NCI-H2081 treated with DMSO at 0.1 percent for 48 hours (cell line): ENCODE measurements around the gene FAM53B.

ENCODE experiments used
- DNase-seq: peaks from one replicate; lab custom pipeline; 2025; lab: John Stamatoyannopoulos, UW

FAM53B gene

DNA sequence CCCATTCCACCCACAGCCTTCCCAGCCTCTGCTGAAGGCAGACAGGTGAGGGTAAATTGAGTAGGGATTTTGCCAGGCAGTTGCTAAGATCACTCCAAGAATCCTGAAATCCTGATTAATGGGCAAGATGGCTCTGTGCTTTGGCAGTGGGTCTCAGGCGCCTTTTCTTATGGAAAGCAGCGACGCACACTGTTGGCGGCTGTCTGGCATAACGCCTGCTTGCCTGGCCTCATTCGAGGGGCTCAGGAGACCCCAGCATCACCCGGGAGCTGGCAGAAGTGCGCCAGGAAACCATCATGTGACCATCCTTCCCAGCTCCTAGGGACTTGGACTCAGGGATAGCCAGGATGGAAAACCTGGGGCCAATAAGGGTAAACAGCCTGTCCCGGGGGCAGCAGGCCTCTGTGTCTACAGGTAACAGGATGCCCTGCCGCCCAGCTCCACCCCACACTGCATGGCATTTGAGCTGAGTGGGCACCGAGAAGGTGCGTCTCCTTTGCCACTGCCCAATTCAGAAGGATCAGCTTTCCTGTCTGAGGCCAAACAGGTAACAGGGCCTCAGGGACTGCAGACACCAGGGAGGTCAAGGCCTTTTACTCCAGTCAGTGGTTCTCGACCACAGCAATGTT, 98.6 kb downstream of the FAM53B start:
- DNase-seq = no peak

GRCh38 chr10:124644771-124645415, 99.3 kb downstream of the FAM53B start:
- no peak for DNase-seq

- no peak for DNase-seq
Observed at GRCh38 chr10:124644236-124644635, 99.9 kb downstream of the FAM53B start.

- no peak for DNase-seq
Observed at GRCh38 chr10:124643330-124644009, 100.7 kb downstream of the FAM53B start.

GRCh38 chr10:124642088-124642710, 102.0 kb downstream of the FAM53B start:
- DNase-seq = no peak

GRCh38 chr10:124641282-124642087, 102.7 kb downstream of the FAM53B start:
- no peak for DNase-seq

DNA sequence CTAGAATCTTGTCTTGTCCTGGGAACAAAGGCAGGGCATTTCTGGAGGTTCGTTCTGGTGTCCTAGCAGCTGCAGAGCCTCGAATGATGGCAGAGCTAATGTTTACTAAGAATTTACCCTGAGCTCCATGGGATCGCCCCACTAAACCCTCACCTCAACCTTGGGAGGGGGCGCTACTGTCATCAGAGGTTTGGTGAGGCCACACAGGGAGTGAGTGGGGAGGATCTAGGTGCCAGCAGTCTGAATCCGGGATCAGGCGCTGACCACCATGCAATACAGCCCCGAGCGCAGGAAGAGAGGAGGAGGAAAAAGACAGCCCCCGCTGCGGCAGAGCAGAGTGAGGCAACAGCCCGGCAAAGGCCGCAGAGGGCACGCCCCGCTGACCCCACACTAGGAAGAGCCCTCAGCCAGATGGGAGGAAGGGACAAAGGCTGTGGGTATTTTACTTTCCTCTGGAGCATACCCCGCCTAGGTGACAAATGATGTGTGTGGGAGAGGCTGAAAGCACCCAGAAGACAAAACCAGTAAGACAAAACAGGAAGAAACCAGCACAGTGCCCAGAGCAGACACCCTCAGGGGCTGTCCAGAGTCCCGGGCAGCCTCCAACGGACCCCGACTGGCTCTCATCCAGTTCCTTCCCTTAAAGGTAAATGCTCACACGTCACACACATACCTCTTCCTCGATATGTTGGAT, 103.5 kb downstream of the FAM53B start:
- no peak for DNase-seq

DNA sequence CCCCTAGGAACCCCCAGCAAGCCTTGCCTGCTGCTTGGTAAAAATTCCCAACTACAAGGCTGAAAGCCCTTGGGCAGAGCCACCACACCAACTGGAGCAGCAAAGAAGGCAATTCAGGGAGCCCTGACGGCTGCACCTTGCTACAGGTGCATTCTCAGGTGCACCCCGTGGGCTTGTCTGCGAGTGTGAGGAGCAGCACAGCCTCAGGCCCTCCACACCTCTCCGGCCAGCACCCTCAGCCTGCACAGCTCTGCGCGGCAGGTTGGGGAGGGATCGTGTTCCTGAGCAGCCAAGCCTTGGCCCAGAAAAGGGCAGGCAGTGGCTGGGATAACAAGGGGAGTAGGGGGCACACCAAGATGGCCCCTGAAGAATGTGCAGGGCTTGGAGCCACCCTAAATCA, 104.1 kb downstream of the FAM53B start:
- DNase-seq = no peak

DNA sequence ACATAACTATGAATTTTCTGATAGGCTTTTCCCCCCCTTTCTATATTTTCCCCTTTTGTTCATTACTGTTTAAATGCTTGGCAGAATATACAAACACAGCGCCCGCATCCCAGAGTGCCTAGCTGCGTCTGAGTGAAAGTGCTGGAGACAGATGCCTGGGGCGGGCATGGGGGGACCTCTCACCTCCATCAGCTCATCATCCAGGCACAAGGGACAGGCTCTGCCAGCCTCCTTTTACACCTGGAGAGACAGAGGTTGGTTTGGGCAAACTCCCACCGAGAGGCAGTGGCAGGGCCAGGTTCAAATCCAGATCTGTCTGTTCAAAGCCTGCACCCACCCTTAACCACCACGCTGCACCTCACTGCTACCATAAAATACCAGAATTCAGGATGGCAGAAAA, 104.5 kb downstream of the FAM53B start:
- no peak for DNase-seq

GRCh38 chr10:124639206-124639605, 105.0 kb downstream of the FAM53B start:
- DNase-seq = no peak

GRCh38 chr10:124637746-124638145, 106.4 kb downstream of the FAM53B start:
- no peak for DNase-seq

DNA sequence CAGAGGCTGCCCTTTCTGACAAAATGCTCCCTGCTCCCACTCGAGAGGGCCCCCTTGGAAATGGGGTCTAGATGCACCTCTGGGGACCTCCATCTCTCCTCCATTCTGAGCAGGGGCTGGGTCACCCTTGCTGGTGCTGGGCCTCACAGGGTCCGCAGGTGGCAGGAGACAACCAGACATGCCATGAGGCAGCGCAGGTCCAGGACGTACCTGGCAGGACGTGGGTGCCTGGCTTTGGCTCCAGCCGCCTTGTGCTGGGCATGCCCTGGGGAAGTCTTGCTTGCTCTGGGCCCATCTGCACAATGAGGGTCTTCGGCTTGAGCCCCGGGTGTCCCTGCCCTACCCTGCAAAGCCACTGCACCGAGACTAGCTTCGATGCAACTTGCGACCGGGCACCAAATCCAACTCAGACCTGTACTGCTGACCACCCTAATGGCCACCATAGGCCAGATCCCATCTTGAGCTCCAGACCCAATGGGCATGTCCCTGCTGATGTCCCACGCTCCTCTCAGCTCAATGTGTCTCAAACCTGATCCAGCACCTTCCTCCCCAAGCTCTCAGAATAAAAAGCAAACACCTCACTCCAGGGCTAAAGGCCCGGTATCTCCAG, 107.0 kb downstream of the FAM53B start:
- DNase-seq = no peak

DNA sequence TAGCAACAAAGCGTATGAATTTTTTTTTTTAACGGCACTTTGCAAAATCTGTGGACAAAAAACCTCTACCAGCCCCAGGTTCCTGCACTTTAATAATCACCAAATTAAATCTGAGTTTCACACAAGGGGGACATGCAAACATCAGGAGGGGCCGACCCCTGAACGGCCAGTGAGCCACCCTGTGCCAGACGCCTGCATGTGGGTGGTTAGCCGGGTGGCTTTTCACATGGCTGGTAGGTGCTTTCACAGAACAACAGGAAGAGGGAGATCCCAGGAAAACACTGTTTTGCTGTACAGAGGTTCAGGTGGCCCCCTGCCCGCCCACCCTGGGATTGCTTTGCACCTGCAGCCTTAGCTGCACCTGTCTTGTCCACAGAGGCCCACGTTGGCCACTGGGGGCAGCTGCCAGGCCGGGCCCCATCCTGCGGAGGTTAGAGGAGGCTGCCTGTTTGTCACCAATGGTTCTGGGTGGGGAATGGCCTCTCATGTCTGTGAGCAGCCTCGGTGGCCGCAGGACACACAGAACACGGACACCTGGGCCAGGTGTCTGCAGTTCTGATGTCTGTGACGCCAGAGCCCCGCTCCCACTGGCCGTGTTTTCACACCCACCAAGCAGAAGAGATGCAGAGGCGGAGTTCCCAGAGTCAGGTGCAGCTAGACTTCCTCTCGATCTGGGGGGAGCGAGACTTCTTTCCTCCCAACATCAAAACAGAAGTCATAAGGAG, 107.7 kb downstream of the FAM53B start:
- DNase-seq = no peak

DNA sequence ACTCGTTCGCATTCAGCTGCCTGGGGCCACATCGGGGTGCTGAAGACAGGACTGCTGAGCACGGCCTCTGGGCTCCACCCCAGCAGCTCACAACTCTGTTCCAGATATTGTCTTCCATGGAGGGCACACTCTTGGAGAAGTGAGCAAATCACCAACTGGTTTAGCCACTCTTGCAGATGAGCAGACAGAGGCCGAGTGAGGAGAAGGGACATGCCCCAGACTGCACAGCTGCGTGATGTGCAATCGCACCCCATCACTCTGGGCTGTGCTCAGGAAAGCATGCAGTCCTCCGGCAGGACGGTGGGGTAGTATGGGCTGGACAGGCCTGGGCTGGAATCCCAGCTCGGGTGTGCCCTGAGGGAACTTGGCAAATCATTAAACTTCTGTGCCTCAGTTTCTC, 111.6 kb downstream of the FAM53B start:
- DNase-seq = no peak

DNA sequence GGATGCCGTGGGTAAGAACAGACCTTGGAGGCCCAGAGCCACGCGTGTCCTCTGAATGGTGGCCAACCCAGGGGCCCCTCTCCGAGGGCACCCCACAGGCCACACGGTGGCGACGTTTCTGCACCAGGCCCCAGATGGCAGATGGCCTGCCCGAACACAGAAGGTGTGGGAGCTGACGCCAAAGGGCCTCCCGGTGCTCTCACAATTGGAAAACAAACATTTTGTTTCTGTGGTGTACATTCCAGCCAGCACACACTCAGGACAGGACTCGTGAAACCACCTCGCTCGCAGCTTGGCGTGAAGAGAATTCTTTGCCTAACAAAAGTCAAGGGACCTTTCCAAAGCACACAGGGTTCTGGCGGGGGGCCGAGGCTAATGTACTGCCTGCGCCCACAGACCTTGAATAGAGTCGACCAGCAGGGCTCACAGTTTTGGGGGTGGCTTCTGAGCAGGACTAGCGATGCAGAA, 112.1 kb downstream of the FAM53B start:
- peak; percentile 24 for DNase-seq

DNA sequence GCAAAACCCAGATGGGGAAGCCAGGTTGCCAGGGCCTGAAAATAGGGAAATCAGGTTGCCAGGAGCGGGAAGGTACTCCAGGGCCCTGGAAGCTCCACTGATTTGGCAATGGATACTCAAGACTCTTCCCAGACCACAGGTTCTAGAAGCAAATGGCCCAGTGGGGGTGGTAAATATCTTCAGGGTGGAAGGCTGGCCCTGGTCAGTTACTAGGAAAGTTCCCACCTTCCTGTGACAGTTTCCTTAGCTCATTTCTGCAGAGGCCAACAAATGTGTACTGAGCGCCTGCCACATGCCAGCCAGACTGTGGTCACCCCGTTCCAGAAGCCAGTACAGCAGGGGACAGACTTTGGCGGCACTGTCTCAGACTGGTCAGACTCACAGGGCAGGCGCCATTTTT, 113.6 kb downstream of the FAM53B start:
- no peak for DNase-seq

DNA sequence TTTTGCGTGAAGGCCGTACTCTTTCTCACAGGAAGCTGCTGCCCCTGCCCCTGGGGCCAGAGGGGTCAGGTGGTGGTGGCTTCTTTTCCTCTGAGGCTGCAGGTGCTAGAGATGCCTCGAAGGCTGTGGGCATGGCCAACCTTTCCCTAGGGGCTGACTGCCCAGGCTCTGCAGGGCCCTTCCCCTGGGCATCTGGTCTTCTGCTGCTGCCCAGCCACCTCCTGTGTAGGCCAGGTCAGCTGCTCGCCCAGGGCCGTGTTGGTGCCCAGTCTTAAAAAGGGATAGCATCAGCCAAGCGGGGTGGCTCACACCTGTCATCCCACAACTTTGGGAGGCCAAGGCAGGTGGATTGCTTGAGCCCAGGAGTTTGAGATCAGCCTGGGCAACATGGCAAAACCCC, 114.3 kb downstream of the FAM53B start:
- no peak for DNase-seq

DNA sequence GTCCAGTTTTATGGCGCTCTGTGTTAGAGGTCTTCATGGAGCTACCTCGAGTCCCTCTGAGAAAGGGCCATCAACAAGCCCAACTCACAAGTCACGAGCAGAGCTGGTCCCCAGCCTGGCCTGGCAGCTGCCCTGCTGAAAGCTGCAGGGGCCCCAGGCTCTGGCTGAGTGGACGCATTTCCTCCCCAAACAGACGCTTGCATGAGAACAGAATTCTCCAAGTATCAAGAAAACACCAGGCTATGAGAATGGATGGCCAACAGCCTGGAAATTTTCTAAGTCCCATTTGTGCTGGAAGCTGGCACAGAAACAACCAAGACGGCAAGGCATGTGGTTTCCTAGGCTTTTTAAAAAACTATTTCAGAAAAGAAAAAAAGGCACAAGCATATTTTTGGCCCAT, 114.8 kb downstream of the FAM53B start:
- DNase-seq = no peak

DNA sequence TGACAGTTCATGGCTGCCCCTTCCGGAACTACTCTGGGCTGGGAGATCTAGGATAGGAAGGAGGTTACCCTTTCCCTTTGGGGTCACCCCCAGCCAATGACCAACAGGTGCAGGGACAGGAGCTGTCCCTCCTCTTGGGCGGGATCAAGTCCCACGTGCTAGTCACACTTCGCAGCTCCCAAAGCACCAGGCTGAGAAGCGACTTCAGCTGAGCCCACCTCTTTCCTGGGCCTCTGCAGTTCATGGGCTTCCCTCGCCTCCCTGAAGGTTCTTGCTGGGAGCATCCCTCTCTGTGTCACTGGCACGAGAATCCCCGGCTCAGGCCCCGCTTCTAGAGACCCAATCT, 115.5 kb downstream of the FAM53B start:
- no peak for DNase-seq

- no peak for DNase-seq
Observed at GRCh38 chr10:124627866-124628675, 116.1 kb downstream of the FAM53B start.
